HUES48 (cell line): ENCODE measurements around the gene ANTXR1.

Experiments used
- H3K27ac ChIP-seq: one replicate; pipeline ENCODE4 v1.7.0; 2013; ENCODE audit warnings: low read depth, low read length, inconsistent platforms
- H3K27me3 ChIP-seq: 2 replicates; pipeline ENCODE4 v1.6.1; 2013; ENCODE audit warnings: mild to moderate bottlenecking, low read length; ENCODE audit not compliant: control insufficient read depth, insufficient read depth
- H3K36me3 ChIP-seq: 2 replicates; pipeline ENCODE4 v1.6.1; 2013; ENCODE audit warnings: low read length; ENCODE audit not compliant: control insufficient read depth, insufficient read depth
- H3K4me1 ChIP-seq: 2 replicates; pipeline ENCODE4 v1.6.1; 2013; ENCODE audit warnings: mild to moderate bottlenecking, low read length; ENCODE audit not compliant: control insufficient read depth, insufficient read depth
- H3K4me3 ChIP-seq: 2 replicates; pipeline ENCODE4 v1.5.1; 2013; ENCODE audit warnings: mild to moderate bottlenecking, low read depth, low read length
- H3K9ac ChIP-seq: 2 replicates; pipeline ENCODE4 v1.6.1; 2013; ENCODE audit warnings: mild to moderate bottlenecking, low read depth, low read length, moderate library complexity
- H3K9me3 ChIP-seq: 2 replicates; pipeline ENCODE4 v1.6.1; 2013; ENCODE audit warnings: low read length; ENCODE audit not compliant: control insufficient read depth, insufficient read depth

Gene ANTXR1

DNA sequence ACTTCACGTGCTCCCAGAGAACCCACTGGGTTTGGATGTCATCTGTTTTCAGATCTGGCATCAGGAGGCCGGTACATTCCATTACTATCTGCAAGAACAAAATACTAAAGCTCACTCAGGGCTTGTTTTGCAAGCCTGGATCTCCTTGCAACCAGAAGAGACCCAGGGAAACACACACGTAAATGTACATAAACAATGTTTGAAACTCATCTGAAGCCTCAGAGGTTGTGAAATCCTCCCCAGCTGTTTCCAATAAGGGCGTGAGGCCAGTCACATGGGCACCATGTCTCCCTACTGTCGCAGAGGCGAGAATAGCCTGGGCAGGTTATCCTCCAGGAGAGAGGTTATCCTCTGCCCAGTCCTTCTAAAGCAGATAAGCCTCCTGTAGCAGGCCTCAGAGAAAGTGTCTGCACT is 187.1 kb downstream of the ANTXR1 start:
- Histone ChIP-seq H3K9ac (no peak overlapping the region), H3K27me3 (no peaks in the 10 kb centered on the region), H3K4me3 (no peak overlapping the region), H3K36me3 (peaks cover 3% of the 10 kb centered on the region; the same call in 1 of the 2 replicates), H3K9me3 (no peaks in the 10 kb centered on the region), H3K4me1 (no peaks in the 10 kb centered on the region), H3K27ac (no peak overlapping the region)

DNA sequence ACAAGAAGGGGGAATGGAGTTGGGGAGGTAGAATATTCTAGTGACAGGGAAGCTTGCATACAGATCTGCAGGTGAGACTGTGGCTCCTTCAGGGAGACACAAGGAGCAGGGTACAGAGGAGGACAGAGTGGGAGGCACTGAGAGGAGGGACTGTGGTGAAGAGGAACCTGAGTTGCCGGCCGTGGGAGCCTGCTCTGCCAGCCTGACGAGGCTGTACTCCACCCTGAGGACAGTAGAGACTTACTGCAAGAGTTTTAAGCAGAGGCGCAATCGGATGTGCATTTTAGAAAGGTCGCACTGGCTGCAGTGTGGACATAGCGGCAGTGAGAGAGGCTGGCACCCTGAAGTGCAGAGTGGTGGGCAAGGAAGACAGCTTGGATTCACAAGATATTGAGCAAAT is 188.3 kb downstream of the ANTXR1 start:
- Histone ChIP-seq H3K27ac (no peak overlapping the region), H3K4me1 (no peaks in the 10 kb centered on the region), H3K36me3 (peaks cover 3% of the 10 kb centered on the region; the same call in 1 of the 2 replicates), H3K4me3 (no peak overlapping the region), H3K27me3 (no peaks in the 10 kb centered on the region), H3K9ac (no peak overlapping the region), H3K9me3 (no peaks in the 10 kb centered on the region)

DNA sequence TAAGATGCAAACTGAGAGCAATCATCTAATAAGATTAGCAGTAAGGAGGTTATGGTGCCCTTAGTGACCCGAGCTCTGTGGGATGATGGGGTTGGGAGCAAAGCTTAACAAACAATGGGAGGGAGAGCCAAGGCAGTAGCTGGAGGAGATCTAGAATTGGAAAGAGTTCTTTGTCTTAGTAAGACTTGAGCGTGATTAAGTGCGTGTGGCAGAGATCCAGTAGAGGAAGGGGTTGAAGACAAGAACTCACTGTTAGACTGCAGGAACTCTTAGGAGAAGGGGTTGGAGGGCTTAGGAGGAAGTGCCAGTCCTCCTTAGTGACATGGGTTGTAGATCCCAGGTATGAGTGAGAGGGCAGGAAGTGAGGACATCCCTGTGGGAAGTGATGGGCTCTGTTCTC is 189.3 kb downstream of the ANTXR1 start:
- Histone ChIP-seq H3K9ac (no peak overlapping the region), H3K36me3 (peaks cover under 1% of the 10 kb centered on the region; the same call in 1 of the 2 replicates), H3K9me3 (no peaks in the 10 kb centered on the region), H3K4me1 (no peaks in the 10 kb centered on the region), H3K27ac (no peak overlapping the region), H3K4me3 (no peak overlapping the region), H3K27me3 (no peaks in the 10 kb centered on the region)

DNA sequence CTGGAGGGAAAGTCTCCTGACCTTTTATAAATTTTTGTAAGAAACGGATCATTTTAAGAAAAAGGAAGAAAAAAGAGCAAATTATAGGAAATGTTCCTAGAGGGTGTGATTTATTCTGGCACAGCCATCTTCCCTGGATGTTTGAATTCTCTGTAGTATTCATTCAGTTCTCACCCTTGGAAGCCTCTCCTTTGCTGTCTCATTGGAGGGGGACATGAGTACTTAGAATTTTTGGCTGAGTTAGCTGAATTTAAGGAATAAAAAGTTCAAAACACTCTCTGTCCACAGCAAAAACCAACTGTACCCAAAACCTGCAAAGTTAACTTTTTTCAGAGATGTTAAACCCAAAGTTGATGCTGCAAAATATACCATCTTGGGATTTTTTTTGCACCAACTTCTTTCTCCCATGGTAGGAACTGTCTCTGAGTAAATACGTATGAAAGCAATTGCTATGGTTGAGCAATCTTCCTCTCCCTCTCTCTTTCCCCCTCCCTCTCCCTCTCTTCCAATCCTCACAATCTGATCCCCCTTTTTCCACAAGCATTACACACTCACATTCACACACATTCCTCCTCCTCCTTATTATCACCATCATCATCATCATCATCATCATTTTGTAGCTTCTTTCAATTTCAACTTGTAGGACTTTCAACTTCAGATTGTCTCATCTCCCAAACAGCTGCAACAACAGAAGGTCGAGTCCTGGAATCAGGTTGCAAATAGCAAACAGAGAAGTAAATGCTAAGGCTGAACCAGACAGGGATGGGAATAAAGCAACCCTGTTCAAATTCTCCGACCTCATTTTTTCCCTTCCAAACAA is 190.4 kb downstream of the ANTXR1 start:
- Histone ChIP-seq H3K27ac (no peak overlapping the region), H3K9me3 (no peaks in the 10 kb centered on the region), H3K4me1 (no peaks in the 10 kb centered on the region)

GRCh38 chr2:69204654-69205053 is 191.7 kb downstream of the ANTXR1 start:
- H3K4me1 ChIP-seq = peaks cover 5% of the 10 kb centered on the region
- H3K4me3 ChIP-seq = no peak overlapping the region
- H3K9ac ChIP-seq = no peak overlapping the region
- no peaks in the 10 kb centered on the region for H3K36me3 ChIP-seq
- H3K9me3 ChIP-seq = no peaks in the 10 kb centered on the region
- H3K27ac ChIP-seq = no peak overlapping the region
- no peaks in the 10 kb centered on the region for H3K27me3 ChIP-seq

More for the DNA sequence above, 190.4 kb downstream of the ANTXR1 start:
- H3K27me3 ChIP-seq = no peaks in the 10 kb centered on the region
- no peaks in the 10 kb centered on the region for H3K36me3 ChIP-seq
- H3K9ac ChIP-seq = no peak overlapping the region
- H3K4me3 ChIP-seq = no peak overlapping the region

DNA sequence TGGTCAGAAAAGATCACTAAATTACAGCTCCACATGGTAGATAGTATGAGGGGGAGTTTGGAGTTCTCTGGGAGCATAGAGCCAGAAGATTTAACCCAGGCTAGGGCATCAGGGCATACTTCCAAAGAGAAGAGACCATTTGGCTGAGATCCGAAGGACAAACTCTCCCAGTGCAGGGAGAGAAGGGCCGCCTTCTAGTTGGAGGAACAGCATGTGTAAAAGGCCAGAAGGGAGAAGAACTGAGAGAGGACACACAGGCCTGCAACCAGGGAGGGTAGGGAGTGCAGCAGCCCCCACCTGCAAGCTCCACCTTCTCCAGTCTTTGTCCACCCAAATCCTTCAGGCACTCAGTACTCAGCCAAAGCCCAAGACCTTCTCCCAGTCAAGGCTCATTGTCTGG is 192.1 kb downstream of the ANTXR1 start:
- Histone ChIP-seq H3K27ac (no peak overlapping the region), H3K27me3 (no peaks in the 10 kb centered on the region), H3K9me3 (no peaks in the 10 kb centered on the region), H3K36me3 (no peaks in the 10 kb centered on the region), H3K4me3 (no peak overlapping the region), H3K9ac (no peak overlapping the region), H3K4me1 (peaks cover 10% of the 10 kb centered on the region)

DNA sequence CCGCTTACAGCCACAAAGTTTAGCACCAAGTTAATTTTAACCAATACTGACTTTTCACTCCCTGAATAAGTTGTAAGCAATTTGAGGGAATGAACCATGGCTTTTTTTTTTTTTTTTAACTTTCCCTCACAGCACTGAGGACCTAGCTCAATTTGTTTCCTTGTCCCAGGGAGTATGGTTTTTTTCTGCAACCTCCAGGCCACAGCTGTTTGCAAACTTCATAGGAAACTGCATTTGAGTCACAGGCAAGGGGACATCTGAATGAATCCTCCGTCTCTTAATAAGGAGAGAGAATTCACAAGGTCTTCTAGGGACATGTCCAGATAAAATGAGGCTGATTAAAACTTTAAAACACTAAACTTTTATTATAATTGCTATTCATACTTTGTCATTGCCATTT is 192.5 kb downstream of the ANTXR1 start:
- Histone ChIP-seq H3K4me1 (peaks cover 14% of the 10 kb centered on the region), H3K9ac (no peak overlapping the region), H3K4me3 (no peak overlapping the region), H3K9me3 (no peaks in the 10 kb centered on the region), H3K36me3 (no peaks in the 10 kb centered on the region), H3K27me3 (no peaks in the 10 kb centered on the region), H3K27ac (no peak overlapping the region)

DNA sequence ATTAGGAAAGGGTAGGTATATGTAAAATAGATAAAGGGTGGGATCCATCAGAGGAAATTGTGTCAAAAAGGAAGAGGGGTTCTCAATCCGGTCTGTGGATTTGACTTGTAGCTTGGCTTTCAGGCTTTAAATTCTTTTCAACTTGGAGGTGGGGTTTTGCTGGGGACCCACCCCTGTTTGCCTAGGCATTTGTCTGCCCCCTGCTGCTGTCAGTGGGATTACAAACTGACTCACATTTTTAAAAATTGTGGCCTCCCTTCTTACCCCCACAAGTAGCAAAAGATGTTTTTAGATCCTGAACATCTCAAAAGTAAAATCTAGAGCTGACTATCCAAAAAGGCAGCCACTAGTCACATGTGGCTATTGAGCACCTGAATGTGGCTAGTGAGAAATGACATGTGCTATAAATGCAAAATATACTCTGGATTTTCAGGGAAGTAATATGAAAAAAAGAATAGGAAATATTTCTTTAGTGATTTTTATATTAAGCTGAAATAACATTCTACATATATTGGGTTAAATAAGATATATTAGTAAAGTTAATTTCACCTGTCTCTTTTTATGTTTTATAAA is 195.1 kb downstream of the ANTXR1 start:
- no peaks in the 10 kb centered on the region for H3K36me3 ChIP-seq

GRCh38 chr2:69209482-69209881 is 196.5 kb downstream of the ANTXR1 start:
- Histone ChIP-seq H3K27ac (peak overlapping the region; percentile 63), H3K36me3 (no peaks in the 10 kb centered on the region), H3K27me3 (no peaks in the 10 kb centered on the region), H3K4me3 (no peak overlapping the region), H3K4me1 (peaks cover 25% of the 10 kb centered on the region), H3K9me3 (no peaks in the 10 kb centered on the region), H3K9ac (no peak overlapping the region)

More for the DNA sequence above, 195.1 kb downstream of the ANTXR1 start:
- Histone ChIP-seq H3K4me3 (no peak overlapping the region), H3K27ac (no peak overlapping the region), H3K4me1 (peaks cover 25% of the 10 kb centered on the region), H3K9me3 (no peaks in the 10 kb centered on the region), H3K9ac (no peak overlapping the region), H3K27me3 (no peaks in the 10 kb centered on the region)

GRCh38 chr2:69210385-69210784 is 197.4 kb downstream of the ANTXR1 start:
- H3K27me3 ChIP-seq = no peaks in the 10 kb centered on the region
- H3K4me1 ChIP-seq = peaks cover 25% of the 10 kb centered on the region
- no peak overlapping the region for H3K9ac ChIP-seq
- no peak overlapping the region for H3K4me3 ChIP-seq
- no peaks in the 10 kb centered on the region for H3K36me3 ChIP-seq
- no peaks in the 10 kb centered on the region for H3K9me3 ChIP-seq
- H3K27ac ChIP-seq = no peak overlapping the region

- H3K9me3 ChIP-seq = no peaks in the 10 kb centered on the region
- H3K27ac ChIP-seq = no peak overlapping the region
- H3K36me3 ChIP-seq = no peaks in the 10 kb centered on the region
- H3K27me3 ChIP-seq = no peaks in the 10 kb centered on the region
- H3K9ac ChIP-seq = no peak overlapping the region
- H3K4me1 ChIP-seq = peaks cover 25% of the 10 kb centered on the region
- no peak overlapping the region for H3K4me3 ChIP-seq
These were observed 198.1 kb downstream of the ANTXR1 start for GRCh38 chr2:69211048-69211447.
